NCI-H128 (cell line): Measurements from ENCODE around the gene FEZF2.

Experiments used
- DNase-seq: peaks from one replicate; lab custom pipeline; 2025; ENCODE audit not compliant: unreplicated experiment; lab: John Stamatoyannopoulos, UW

FEZF2 gene

DNA sequence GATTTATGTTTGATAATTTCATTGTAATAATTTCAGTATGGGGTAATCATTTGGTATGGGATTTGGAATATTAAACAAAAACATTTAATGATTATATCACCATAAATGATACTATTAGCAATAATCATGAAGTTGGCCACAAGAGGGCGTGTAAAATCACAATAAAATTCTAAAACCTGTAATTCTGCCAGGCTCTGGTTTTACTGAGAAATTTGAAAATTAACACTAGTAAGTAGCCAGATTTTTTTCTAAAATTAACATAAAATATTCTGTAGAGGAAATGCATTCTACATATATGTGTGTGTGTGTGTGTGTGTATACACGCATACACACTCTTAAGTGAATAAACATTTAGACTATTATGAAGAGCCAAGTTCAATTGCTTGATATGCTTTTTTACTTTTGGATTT is 40.5 kb downstream of the FEZF2 start:
- no peak for DNase-seq

DNA sequence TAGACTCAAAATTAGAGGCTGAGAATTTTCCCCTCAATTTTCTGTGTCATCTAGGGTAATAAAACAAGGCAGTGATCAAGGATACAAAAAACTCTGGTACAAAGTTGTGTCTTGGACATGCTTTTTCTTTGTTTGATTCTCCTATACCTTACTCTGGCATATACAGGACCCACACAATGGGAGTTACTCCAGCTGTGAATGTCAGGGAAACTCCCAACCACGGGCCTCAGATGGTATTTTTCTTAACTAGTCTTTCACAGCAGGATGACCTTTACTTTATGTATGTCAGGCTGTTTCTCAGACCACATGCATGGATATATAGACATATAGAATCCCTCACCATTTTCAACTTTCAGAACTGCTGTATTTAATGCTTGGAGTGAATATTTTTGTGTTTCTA is 41.3 kb downstream of the FEZF2 start:
- DNase-seq = no peak

DNA sequence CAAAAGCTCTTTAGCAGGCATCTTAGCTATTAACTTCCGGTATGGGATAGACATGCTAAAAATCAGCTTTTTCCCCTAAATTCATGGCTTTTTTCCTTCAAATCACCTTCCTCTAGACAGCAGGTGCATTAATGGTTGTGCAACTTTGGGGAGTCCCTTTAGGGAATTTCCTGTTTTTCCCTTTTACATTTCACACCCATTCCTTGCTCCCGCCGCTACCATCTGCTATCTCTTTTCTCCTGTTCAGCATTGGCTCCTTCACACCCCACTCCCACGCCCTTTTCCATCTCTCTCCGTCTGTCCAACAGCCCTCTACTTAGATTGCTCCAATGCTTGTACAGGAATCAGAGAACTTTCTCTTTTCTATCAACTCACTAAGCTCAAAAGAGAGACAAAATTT is 43.4 kb downstream of the FEZF2 start:
- no peak for DNase-seq

DNA sequence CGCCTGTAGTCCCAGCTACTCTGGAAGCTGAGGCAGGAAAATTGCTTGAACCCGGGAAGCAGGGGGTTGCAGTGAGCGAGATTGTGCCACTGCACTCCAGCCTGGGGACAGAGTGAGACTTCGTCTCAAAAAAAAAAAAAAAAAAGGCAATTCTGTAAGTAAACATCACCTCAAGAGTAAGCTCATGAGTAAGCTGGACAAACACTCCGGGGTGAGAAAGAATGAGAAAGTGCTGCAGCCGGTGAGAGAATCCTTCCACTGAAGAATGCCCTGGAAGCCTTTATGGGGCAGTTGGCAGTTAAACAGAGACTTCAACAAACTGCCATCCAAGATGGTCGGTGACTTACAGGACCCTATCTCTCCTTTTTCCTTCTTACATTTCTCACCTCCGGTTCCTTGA is 47.5 kb downstream of the FEZF2 start:
- no peak for DNase-seq

DNA sequence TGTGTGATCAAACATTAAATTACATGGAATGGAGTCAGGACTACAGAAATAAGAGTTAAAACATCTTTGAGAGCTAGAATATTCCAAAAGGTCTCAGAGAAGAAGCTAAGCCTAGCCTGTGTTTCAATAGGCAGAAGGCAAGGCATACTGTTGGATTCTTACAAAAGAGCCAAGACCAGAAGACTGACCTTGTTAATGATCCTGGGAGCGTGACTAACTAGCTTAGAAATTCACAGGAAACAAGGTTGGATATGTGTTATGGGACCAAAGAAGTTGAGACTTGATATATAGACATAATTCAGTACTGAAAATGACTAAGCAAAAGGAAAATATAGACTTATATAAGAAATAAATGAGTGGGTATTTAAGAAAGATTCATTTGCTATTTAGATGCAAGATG is 50.1 kb downstream of the FEZF2 start:
- no peak for DNase-seq
